ENCODE results near the gene UCK1.

UCK1 gene

GRCh38 chr9:131478911-131479310 lies 52.2 kb downstream of the UCK1 start:
- no peak overlapping the region for H3K4me3 ChIP-seq (ENCODE audit: insufficient read depth in 1 of 2, low read depth in 1 of 2, low read length in 2 of 2)
- no peak overlapping the region for H2BK15ac ChIP-seq (ENCODE audit: low read depth, poor library complexity, severe bottlenecking)
- no peak overlapping the region for H2BK120ac ChIP-seq (ENCODE audit: low read depth, low read length)
- no peak overlapping the region for H3K9ac ChIP-seq (ENCODE audit: low read length)
- H3K27ac ChIP-seq (ENCODE audit: low read length, poor library complexity, severe bottlenecking), result no peak overlapping the region
- H4K8ac ChIP-seq (ENCODE audit: low read length), result no peak overlapping the region
- H3K4ac ChIP-seq (ENCODE audit: low read depth in 1 of 2, low read length in 2 of 2), result no peak overlapping the region
- DNase-seq, result no peak
- no peak overlapping the region for H3K4me2 ChIP-seq (ENCODE audit: low read length, poor library complexity, severe bottlenecking)
- H3K79me1 ChIP-seq (replicated peaks; ENCODE audit: low read length, poor library complexity, severe bottlenecking), result peaks cover 57% of the 10 kb centered on the region
- H2BK5ac ChIP-seq (ENCODE audit: low read depth, low read length, poor library complexity, severe bottlenecking), result no peak overlapping the region
- no peak overlapping the region for H3K14ac ChIP-seq (ENCODE audit: low read length in 2 of 2)
- no peak overlapping the region for H2BK12ac ChIP-seq (ENCODE audit: low read length in 2 of 2)
- H2AFZ ChIP-seq (ENCODE audit: low read depth, low read length), result no peak overlapping the region
- H2AK5ac ChIP-seq (ENCODE audit: low read length, severe bottlenecking), result no peak overlapping the region
- no peak overlapping the region for H3K18ac ChIP-seq (ENCODE audit: low read depth in 1 of 2, low read length in 2 of 2)
- no peak overlapping the region for H4K91ac ChIP-seq (ENCODE audit: low read length)
- H3K36me3 ChIP-seq (ENCODE audit: control insufficient read depth in 1 of 2, insufficient read depth in 2 of 2, low read depth in 1 of 2, low read length in 2 of 2), result peaks cover 94 to 97% of the 10 kb centered on the region in 2 experiments
- H3K27me3 ChIP-seq (ENCODE audit: control insufficient read depth in 1 of 2, insufficient read depth in 1 of 2, low read length in 2 of 2), result no peaks in the 10 kb centered on the region
- no peak overlapping the region for H3K23ac ChIP-seq (ENCODE audit: low read length in 2 of 2)
- no peaks in the 10 kb centered on the region for H3K9me3 ChIP-seq (ENCODE audit: control insufficient read depth, low read length)
- 97% methylated on average over 10 of the region's 10 CpGs for WGBS
- H3K4me1 ChIP-seq (ENCODE audit: control insufficient read depth, insufficient read depth, low read depth, low read length), result no peaks in the 10 kb centered on the region

GRCh38 chr9:131478421-131478868 lies 52.6 kb downstream of the UCK1 start:
- no peaks in the 10 kb centered on the region for H3K27me3 ChIP-seq (ENCODE audit: control insufficient read depth in 1 of 2, insufficient read depth in 1 of 2, low read length in 2 of 2)
- H2BK120ac ChIP-seq (ENCODE audit: low read depth, low read length), result no peak overlapping the region
- H3K14ac ChIP-seq (ENCODE audit: low read length in 2 of 2), result no peak overlapping the region
- H3K4me3 ChIP-seq (ENCODE audit: insufficient read depth in 1 of 2, low read depth in 1 of 2, low read length in 2 of 2), result no peak overlapping the region
- no peak overlapping the region for H2AK5ac ChIP-seq (ENCODE audit: low read length, severe bottlenecking)
- peaks cover 53% of the 10 kb centered on the region for H3K79me1 ChIP-seq (replicated peaks; ENCODE audit: low read length, poor library complexity, severe bottlenecking)
- H2AFZ ChIP-seq (ENCODE audit: low read depth, low read length), result no peak overlapping the region
- no peak overlapping the region for H2BK5ac ChIP-seq (ENCODE audit: low read depth, low read length, poor library complexity, severe bottlenecking)
- H3K4me1 ChIP-seq (ENCODE audit: control insufficient read depth, insufficient read depth, low read depth, low read length), result peaks cover under 1% of the 10 kb centered on the region
- H3K9me3 ChIP-seq (ENCODE audit: control insufficient read depth, low read length), result no peaks in the 10 kb centered on the region
- peaks cover 94 to 97% of the 10 kb centered on the region in 2 experiments for H3K36me3 ChIP-seq (ENCODE audit: control insufficient read depth in 1 of 2, insufficient read depth in 2 of 2, low read depth in 1 of 2, low read length in 2 of 2)
- H3K27ac ChIP-seq (ENCODE audit: low read length, poor library complexity, severe bottlenecking), result no peak overlapping the region
- WGBS, result 70% methylated on average over 10 of the region's 12 CpGs
- no peak overlapping the region for H3K4me2 ChIP-seq (ENCODE audit: low read length, poor library complexity, severe bottlenecking)
- H3K9ac ChIP-seq (ENCODE audit: low read length), result no peak overlapping the region
- H4K91ac ChIP-seq (ENCODE audit: low read length), result no peak overlapping the region
- no peak overlapping the region for H2BK12ac ChIP-seq (ENCODE audit: low read length in 2 of 2)
- H3K18ac ChIP-seq (ENCODE audit: low read depth in 1 of 2, low read length in 2 of 2), result no peak overlapping the region
- no peak overlapping the region for H3K4ac ChIP-seq (ENCODE audit: low read depth in 1 of 2, low read length in 2 of 2)
- H3K23ac ChIP-seq (ENCODE audit: low read length in 2 of 2), result no peak overlapping the region
- no peak overlapping the region for H2BK15ac ChIP-seq (ENCODE audit: low read depth, poor library complexity, severe bottlenecking)
- peak; percentile 38 for DNase-seq
- H4K8ac ChIP-seq (ENCODE audit: low read length), result no peak overlapping the region

GRCh38 chr9:131477816-131478419 lies 53.1 kb downstream of the UCK1 start:
- Histone ChIP-seq H2AK5ac (ENCODE audit: low read length, severe bottlenecking) (no peak overlapping the region), H3K4me2 (ENCODE audit: low read length, poor library complexity, severe bottlenecking) (no peak overlapping the region), H3K18ac (ENCODE audit: low read depth in 1 of 2, low read length in 2 of 2) (no peak overlapping the region), H3K79me1 (replicated peaks; ENCODE audit: low read length, poor library complexity, severe bottlenecking) (peaks cover 49% of the 10 kb centered on the region), H2BK15ac (ENCODE audit: low read depth, poor library complexity, severe bottlenecking) (no peak overlapping the region), H4K91ac (ENCODE audit: low read length) (no peak overlapping the region), H3K4me1 (ENCODE audit: control insufficient read depth, insufficient read depth, low read depth, low read length) (peaks cover 3% of the 10 kb centered on the region), H3K14ac (ENCODE audit: low read length in 2 of 2) (no peak overlapping the region), H2BK5ac (ENCODE audit: low read depth, low read length, poor library complexity, severe bottlenecking) (no peak overlapping the region), H2AFZ (ENCODE audit: low read depth, low read length) (no peak overlapping the region), H3K23ac (ENCODE audit: low read length in 2 of 2) (no peak overlapping the region), H3K27ac (ENCODE audit: low read length, poor library complexity, severe bottlenecking) (no peak overlapping the region), H3K4ac (ENCODE audit: low read depth in 1 of 2, low read length in 2 of 2) (no peak overlapping the region), H3K27me3 (ENCODE audit: control insufficient read depth in 1 of 2, insufficient read depth in 1 of 2, low read length in 2 of 2) (no peaks in the 10 kb centered on the region), H2BK12ac (ENCODE audit: low read length in 2 of 2) (no peak overlapping the region), H2BK120ac (ENCODE audit: low read depth, low read length) (no peak overlapping the region), H3K36me3 (ENCODE audit: control insufficient read depth in 1 of 2, insufficient read depth in 2 of 2, low read depth in 1 of 2, low read length in 2 of 2) (peaks cover 94 to 97% of the 10 kb centered on the region in 2 experiments), H3K9ac (ENCODE audit: low read length) (no peak overlapping the region), H3K9me3 (ENCODE audit: control insufficient read depth, low read length) (no peaks in the 10 kb centered on the region), H3K4me3 (ENCODE audit: insufficient read depth in 1 of 2, low read depth in 1 of 2, low read length in 2 of 2) (no peak overlapping the region), H4K8ac (ENCODE audit: low read length) (no peak overlapping the region)
- DNase-seq, result no peak
- WGBS, result 96% methylated on average over 19 of the region's 19 CpGs

- Histone ChIP-seq H3K4ac (ENCODE audit: low read depth in 1 of 2, low read length in 2 of 2) (no peak overlapping the region), H2BK120ac (ENCODE audit: low read depth, low read length) (no peak overlapping the region), H3K23ac (ENCODE audit: low read length in 2 of 2) (no peak overlapping the region), H2BK12ac (ENCODE audit: low read length in 2 of 2) (no peak overlapping the region), H2AK5ac (ENCODE audit: low read length, severe bottlenecking) (no peak overlapping the region), H3K4me2 (ENCODE audit: low read length, poor library complexity, severe bottlenecking) (no peak overlapping the region), H3K4me3 (ENCODE audit: insufficient read depth in 1 of 2, low read depth in 1 of 2, low read length in 2 of 2) (no peak overlapping the region), H3K9me3 (ENCODE audit: control insufficient read depth, low read length) (no peaks in the 10 kb centered on the region), H3K79me1 (replicated peaks; ENCODE audit: low read length, poor library complexity, severe bottlenecking) (peaks cover 44% of the 10 kb centered on the region), H3K36me3 (ENCODE audit: control insufficient read depth in 1 of 2, insufficient read depth in 2 of 2, low read depth in 1 of 2, low read length in 2 of 2) (peaks cover 90 to 96% of the 10 kb centered on the region in 2 experiments), H2BK15ac (ENCODE audit: low read depth, poor library complexity, severe bottlenecking) (no peak overlapping the region), H3K27me3 (ENCODE audit: control insufficient read depth in 1 of 2, insufficient read depth in 1 of 2, low read length in 2 of 2) (no peaks in the 10 kb centered on the region), H3K14ac (ENCODE audit: low read length in 2 of 2) (no peak overlapping the region), H3K9ac (ENCODE audit: low read length) (no peak overlapping the region), H3K4me1 (ENCODE audit: control insufficient read depth, insufficient read depth, low read depth, low read length) (peaks cover 3% of the 10 kb centered on the region), H3K27ac (ENCODE audit: low read length, poor library complexity, severe bottlenecking) (no peak overlapping the region), H2AFZ (ENCODE audit: low read depth, low read length) (no peak overlapping the region), H3K18ac (ENCODE audit: low read depth in 1 of 2, low read length in 2 of 2) (no peak overlapping the region), H4K8ac (ENCODE audit: low read length) (no peak overlapping the region), H2BK5ac (ENCODE audit: low read depth, low read length, poor library complexity, severe bottlenecking) (no peak overlapping the region), H4K91ac (ENCODE audit: low read length) (no peak overlapping the region)
- no peak for DNase-seq
- WGBS, result 98% methylated on average over 11 of the region's 11 CpGs
These were observed 53.7 kb downstream of the UCK1 start for GRCh38 chr9:131477367-131477766.

Data from mesenchymal stem cell (in vitro differentiated cells and primary cell).